HG02943 (cell line): ENCODE results near the gene PNMA8A.
"Not testable (repeated sequence)": the region's sequence is repeated elsewhere in the genome, so short reads cannot be mapped to it uniquely, and the experiment has no call there.

ENCODE experiments used
- ATAC-seq: cut with Tn5 transposase; IDR thresholded peaks from one replicate; pipeline ENCODE4 v1.9.1; 2021; ENCODE audit warnings: mild to moderate bottlenecking, low read depth, moderate library complexity; ENCODE audit not compliant: unreplicated experiment

The PNMA8A gene, protein sequence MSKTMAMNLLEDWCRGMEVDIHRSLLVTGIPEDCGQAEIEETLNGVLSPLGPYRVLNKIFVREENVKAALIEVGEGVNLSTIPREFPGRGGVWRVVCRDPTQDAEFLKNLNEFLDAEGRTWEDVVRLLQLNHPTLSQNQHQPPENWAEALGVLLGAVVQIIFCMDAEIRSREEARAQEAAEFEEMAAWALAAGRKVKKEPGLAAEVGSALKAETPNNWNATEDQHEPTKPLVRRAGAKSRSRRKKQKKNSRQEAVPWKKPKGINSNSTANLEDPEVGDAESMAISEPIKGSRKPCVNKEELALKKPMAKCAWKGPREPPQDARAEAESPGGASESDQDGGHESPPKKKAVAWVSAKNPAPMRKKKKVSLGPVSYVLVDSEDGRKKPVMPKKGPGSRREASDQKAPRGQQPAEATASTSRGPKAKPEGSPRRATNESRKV

DNA sequence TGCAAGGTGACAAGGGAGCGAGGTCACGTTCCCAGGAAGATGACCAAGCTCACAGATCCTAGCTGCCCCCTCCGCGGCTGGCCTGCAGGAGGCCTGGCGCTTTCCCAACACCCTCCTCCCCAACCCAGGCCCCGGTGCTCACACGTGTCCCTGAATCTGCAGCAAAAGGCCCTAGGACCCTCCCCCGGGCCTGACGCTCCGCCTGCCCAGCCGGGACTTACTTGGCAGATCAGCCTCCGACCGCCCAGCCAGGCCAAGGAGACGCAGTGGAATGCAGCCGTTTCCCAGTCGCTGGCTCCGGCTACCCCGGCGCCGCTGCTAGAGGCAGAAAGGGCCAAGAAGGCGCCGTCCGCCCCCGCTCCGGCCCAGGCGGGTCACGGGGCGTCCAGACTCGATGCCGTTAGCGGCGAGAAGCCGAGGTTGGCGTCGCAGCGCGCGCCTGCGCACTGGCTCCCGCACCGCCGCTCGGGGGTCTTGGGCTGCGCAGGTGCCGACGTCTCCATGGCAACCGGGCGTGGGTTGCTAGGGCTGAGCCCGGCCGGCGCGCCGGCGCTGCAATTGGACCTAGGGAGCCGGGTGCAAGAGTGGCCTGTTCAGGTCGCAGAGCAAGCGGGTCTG lies at the start of gene PNMA8A:
Gene PNMA8A, minus strand, starts transcription at position 448 of the 618 bp plus-strand sequence. CDS start 528 bp downstream, outside the sequence.
- ATAC-seq, result no peak

DNA sequence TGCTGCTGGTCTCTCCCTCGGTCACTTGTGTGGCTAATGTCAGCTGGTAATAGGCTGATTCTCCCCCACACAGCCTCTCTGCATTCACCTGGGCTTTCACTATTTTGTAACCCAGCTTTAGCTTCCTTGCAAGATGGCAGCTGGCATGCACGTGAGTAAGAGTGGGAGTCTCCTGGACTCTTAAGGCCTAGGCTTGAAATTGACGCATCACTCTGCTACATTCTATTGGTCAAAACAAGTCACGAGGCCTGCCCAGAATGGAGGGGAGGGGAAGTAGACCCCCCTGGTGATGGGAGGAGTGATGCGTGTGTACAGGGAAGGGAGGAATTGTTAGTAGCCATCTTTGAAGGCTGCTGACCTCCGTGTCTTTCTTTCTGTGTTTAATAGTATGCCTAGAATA lies 49.3 kb upstream of the PNMA8A start:
- no peak for ATAC-seq

GRCh38 chr19:46517471-46517870 lies 46.1 kb upstream of the PNMA8A start:
- ATAC-seq, result no peak

- ATAC-seq, result no peak
Observed at GRCh38 chr19:46515879-46516350, 44.6 kb upstream of the PNMA8A start.

DNA sequence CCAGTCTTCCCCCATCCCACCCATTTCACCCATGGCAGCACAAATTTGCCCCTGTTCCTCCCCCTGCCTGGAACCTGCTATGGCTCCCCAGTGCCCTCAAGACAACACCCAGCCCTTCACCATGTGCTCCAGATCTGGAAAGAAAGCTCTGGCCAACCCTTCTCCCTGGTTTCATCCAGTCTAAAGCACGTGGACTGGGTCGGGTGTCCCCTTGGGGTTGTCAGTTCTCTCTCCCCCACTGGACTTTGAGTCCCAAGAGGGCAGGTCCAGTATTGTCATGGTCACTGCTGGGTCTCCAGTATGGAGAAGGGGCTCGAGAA lies 43.9 kb upstream of the PNMA8A start:
- no peak for ATAC-seq

DNA sequence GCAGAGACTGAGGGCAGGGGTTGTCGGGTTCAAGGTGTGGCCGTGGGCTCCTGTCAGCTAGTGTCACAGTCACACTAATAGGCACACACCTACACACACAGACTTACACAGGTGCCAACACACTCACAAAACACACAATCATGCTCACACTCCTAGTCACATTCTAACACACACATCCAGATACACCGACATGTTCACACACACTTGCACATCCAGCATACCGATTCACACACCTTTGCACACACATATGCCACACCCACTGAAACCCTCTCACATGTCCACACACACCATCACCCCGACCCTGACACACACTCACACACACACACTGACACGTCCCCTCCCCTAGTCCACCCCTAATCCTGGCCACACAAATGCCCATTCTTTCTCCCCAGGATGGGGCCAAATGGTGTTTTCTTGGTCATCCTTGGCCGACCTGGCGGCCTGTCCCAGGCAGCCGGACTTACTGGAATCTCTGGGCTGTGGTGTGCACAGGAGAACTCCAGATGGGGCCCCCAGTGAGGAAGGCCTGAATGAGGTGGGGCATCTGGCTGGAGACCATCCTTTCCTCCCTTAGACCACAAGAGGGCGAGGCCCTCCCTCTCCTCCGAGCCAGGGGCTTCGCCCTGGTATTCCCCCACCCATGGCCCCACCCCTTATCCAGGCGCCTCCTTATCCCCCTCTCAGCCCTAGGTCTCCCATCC lies 43.4 kb upstream of the PNMA8A start:
- ATAC-seq, result no peak

GRCh38 chr19:46513461-46514236 lies 42.3 kb upstream of the PNMA8A start:
- no peak for ATAC-seq

DNA sequence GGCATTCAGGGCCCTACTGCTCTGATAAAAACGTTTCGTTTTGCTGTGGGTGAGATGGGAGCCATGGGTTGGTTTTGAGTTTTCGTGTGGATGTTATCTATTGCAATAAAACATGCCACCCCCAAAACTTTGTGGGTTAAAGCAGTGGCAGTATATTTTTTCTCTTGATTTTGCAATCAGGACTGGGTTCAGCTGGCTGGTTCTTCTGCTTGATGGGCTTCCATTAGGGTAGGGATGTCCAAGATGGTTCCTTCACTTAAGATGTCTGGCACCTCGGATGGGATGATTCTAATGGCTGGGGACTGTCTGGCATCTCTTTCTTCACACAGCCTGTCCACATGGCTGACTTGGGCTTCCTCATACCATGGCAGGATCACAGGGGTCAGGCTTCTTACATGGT lies 39.9 kb upstream of the PNMA8A start:
- no peak for ATAC-seq

DNA sequence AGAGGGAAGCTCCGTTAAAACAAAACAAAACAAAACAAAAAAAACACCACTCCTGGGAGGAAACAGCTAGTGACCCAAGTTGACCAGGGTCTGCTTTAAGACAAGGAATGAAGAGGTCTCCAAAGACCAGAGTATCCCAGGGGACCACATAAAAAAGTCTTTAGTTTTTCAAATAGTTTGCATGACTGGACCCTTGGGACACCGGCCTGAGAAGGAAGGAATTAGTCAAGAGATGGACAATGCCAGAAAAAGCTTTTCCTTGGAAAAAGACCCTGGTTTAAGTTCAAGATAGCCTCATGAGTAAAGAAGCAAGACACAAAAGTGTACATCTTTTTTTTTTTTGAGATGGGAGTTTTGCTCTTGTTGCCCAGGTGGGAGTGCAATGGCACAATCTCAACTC lies 36.8 kb upstream of the PNMA8A start:
- ATAC-seq, result no peak

DNA sequence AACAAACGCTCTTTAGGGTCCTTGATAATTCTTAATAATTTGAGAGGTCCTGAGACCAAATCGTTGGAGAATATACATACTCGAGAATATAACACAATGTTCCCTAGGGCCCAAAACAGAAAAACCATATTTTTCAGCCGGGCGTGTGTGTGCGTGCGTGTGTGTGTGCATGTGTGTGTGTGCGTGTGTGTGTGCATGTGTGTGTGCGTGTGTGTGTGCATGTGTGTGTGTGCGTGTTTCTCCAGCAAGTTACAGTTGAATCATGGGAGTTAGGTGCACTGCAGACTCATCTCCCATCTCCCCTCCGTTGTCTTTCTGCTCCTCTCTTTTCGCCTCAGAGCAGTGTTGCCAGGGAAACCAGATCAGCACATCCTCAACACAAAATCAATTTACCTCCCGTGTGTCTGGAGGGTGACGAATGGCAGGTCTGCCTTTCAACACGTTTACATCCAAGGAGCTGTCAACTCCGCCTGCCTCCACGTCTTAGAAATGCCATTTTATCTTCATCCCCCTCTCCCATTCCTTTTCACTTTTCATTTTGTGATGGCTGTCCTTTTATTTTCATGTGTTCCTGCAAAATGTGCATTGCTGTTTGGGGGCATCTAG lies 32.6 kb upstream of the PNMA8A start:
- ATAC-seq, result no peak

DNA sequence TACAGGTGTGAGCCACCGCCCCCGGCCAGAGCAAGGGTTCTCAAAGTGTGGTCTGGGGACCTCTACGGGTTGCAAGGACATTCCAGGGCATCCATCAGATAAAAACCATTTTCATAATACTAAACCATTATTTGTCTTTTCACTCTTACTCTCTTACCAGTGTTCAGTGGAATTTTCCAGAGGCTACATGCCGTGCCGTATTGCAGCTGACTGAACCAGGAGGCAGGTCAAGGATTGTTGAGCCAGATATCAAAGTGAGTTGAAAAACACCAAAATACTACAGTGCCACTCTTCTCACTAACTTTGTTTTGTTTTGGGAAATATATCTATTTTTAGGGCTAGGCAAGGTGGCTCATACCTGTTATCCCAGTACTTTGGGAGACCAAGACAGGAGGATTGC lies 31.5 kb upstream of the PNMA8A start:
- no peak for ATAC-seq

- no peak for ATAC-seq
Observed at GRCh38 chr19:46499692-46500091, 28.3 kb upstream of the PNMA8A start.

- ATAC-seq, result no peak
Observed at GRCh38 chr19:46497773-46498172, 26.4 kb upstream of the PNMA8A start.

- ATAC-seq, result not testable (repeated sequence)
Observed at GRCh38 chr19:46496886-46497285, 25.5 kb upstream of the PNMA8A start.

GRCh38 chr19:46496304-46496703 lies 24.9 kb upstream of the PNMA8A start:
- ATAC-seq, result no peak

- ATAC-seq, result no peak
Observed at GRCh38 chr19:46495786-46496099, 24.4 kb upstream of the PNMA8A start, which contains the start of gene PNMA8B. Gene PNMA8B, minus strand, starts transcription at chr19:46495867. Its CDS starts 402 bp downstream, at chr19:46495465.

DNA sequence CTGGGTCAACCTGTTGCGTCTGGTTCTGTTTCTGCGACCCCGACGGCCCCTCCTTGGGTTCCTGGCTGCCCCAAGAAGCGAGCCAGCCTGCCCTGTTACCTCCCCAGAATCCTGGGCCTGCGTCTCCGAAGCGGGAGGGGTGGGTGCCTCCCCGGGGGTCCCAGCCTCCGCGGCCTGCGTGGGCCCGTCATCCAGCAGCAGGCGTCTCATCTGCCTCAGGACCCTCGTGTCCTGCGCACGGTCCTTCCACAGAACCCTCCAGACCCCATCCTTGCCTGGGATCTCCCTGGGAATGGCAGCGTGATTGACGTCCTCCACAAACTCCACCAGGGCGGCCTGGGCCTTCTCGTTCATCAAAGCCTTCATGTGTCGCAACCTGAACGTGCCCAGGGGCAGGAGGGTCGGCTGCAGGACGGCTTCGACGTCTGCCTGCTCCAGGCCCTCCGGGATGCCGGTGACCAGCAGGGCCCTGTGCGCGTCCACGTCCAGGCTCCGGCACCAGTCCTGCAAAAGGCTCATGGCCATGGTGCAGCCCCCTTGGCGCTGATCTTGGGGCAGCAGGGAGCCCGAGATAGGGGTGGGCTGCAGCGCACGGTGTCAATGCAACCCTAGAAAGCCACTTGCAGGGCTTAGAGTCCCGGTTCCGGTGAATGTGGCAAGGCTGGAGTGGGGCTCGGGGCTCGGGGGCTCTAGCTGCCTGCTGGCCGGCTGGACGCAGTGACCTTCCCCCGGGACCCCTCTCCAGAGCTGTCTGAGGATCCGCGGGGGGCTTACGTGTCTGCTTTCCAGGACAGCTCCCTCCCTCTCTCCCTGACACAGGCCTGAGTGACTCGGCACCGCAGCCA lies 23.8 kb upstream of the PNMA8A start:
- ATAC-seq, result no peak

- no peak for ATAC-seq
Observed at GRCh38 chr19:46494146-46494940, 23.0 kb upstream of the PNMA8A start.
